HG02884 (cell line): Measurements from ENCODE around the gene SLC52A1.
A peak's percentile ranks its signal among the peaks of the same experiment; 100 is the strongest.
"Not testable (repeated sequence)": the region's sequence is repeated elsewhere in the genome, so short reads cannot be mapped to it uniquely, and the experiment has no call there.

Experiments
- ATAC-seq: cut with Tn5 transposase; IDR thresholded peaks from one replicate; pipeline ENCODE4 v1.9.1; 2021; ENCODE audit warnings: mild to moderate bottlenecking, moderate library complexity; ENCODE audit not compliant: unreplicated experiment

The SLC52A1 gene

DNA sequence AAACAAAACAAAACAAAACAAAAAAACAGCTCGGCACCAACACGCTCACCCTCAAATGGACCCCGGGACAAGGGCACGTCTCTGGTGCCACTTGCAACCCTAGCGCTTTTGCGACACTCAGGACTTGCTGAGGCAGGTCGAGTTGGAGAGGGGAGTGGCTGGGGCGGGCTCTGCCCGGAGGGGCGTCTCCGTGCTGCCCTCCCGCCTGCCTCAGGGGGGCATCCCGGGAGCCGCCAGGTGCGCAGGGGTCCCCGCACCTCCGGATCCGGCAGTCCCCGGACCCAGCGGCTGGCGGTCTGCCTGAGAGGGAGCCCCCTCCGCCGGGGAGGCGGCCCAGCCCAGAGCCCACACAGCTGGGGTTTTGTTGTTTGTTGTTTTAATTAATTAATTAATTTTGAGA is at the start of gene SLC52A1:
TSS of gene SLC52A1 (minus strand) at position 112 of the 400 bp plus-strand sequence. CDS start 820 bp downstream, outside the sequence.
- no peak for ATAC-seq

DNA sequence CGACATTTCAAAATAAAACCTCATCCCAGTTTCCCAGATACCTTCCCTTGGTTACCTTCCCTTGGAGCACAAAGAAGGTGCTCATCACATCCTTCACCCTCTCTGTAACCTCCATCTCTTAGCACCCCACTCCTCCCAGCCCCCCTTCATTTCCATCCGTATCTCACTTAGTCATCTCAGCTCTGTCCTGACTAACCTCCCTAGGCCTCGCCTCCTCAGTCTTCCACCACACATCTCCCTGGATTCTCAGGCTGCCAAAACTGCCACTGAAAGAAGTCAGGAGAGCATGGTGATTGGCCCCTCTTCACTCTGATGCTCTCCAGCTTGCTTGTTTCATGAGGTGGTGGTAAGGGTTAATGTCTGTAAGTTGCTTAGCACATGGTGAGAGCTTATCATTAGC is 45.4 kb upstream of the SLC52A1 start:
- no peak for ATAC-seq

DNA sequence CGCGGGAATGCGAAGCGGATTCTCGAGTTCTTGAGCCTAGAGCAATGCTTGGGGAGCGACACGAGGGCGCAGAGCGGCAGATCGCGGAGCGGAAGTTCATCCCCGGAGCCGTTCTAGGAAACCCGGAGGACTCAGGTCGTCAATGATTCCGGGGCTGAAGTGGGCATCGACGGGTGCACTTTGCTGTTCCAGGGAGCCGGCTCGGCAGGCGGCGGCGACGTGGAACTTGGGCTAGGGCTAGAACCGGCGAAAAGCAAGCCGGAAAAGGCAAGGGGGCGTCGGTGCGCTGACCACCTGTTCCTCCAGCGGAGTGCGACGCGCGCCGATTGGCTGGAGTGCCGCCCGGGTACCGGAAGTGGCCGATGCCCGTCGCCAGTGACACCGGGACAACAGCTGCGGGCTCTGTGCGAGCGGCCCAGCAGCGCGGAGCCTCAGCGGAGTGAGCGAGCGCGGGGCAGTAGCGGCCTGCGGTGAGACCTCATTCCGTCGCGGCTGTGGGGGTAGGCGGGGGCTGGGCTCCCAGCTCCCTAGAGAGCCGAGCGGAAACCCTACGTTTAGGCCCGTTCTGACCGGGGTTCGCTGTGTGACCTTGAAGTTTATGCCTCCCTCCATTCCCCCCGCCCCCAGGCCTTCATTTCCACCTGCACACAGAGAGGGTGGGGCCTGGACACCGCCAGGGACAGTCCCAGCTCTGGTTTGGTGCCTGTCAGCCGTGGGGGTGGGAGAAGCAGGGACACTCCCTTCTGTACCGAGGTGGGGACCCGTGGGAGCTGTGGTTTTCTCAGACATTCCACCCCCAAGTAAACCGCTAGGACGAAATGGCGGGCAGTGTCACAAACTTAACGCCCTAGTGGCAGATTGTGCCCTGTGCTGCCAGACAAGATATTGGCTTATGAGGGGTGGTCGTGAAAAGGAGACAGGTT is 43.1 kb upstream of the SLC52A1 start, which contains the start of gene ZFP3:
TSS of gene ZFP3 (plus strand) at position 362 of the 923 bp plus-strand sequence. CDS start 13,038 bp downstream, outside the sequence.
- ATAC-seq, result peak; percentile 60

DNA sequence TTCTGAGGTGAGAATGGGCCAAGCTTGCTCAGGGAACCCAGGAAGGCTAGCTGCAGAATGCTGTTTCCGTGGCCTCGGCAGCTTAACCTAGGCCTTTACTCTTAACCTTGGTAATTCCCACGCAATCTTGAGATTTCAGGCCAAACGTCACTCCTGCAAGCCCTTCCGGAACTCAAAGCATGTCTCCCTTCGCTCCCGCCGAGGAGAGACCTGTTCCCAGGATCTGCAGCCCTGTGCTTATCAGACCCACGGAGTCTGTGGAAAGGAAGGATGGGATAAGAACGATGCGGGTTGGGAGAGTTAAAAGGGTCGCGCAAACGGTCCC is 42.5 kb upstream of the SLC52A1 start:
- ATAC-seq, result no peak

DNA sequence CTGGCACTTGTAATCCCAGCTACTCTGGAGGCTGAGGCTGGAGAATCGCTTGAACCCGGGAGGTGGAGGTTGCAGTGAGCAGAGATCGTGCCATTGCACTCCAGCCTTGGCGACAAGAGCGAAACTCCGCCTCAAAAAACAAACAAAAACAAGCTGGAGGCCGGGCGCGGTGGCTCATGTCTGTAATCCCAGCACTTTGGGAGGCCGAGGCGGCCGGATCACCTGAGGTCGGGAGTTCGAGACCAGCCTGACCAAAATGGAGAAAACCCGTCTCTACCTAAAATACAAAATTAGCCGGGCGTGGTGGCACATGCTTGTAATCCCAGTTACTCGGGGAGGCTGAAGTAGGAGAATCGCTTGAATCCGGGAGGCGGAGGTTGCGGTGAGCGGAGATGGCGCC is 42.0 kb upstream of the SLC52A1 start:
- ATAC-seq, result not testable (repeated sequence)

DNA sequence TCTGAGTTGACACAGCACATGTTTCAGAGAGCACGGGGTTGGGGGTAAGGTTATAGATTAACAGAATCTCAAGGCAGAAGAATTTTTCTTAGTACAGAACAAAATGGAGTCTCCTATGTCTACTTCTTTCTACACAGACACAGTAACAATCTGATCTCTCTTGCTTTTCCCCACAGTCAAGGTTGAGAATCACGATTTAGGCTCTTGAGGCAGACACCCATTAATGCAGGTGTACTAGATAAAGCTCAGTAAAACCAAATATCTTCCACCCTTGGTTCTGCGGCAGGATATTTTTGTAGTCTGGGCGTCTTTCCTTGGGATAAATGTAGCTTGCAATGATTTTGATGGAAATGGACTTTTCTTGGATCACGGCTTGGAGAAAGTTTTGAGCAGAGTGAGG is 40.2 kb upstream of the SLC52A1 start:
- not testable (repeated sequence) for ATAC-seq

DNA sequence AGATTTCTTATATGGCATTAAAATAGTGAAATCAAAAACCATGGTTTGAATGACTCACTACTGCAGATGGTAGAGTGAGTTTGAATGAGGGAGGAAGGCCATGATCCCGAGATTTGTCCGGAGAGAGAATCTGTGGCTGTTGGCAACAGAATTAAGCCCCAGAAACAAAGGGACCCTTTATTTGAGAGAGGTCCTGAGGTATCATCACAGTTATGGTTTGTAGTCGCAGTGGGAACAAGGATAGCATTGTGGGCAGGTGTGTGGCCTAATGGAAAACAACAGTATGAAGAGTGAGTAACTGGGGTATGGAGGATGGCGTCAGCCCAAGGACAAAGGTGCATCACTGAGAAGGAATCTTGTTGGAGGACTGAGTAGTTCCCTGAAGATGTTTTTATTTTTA is 34.5 kb upstream of the SLC52A1 start:
- no peak for ATAC-seq

DNA sequence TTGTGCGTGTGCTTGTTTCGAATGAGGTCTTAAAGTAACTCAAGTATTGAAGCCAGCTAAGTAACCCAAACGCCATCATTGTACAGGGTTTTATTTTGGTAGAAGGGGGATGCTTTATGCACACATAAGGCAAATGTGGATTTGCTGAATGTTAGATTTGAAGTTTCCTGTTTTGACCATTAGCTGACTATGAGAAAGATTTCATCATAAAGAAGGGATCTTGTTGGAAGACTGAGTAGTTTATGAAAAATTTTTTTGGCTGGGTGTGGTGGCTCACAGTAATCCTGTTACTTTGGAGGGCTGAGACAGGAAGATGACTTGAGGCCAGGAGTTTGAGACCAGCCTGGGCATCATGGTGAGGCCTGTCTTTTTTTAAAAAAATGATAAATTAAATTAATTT is 33.0 kb upstream of the SLC52A1 start:
- no peak for ATAC-seq

DNA sequence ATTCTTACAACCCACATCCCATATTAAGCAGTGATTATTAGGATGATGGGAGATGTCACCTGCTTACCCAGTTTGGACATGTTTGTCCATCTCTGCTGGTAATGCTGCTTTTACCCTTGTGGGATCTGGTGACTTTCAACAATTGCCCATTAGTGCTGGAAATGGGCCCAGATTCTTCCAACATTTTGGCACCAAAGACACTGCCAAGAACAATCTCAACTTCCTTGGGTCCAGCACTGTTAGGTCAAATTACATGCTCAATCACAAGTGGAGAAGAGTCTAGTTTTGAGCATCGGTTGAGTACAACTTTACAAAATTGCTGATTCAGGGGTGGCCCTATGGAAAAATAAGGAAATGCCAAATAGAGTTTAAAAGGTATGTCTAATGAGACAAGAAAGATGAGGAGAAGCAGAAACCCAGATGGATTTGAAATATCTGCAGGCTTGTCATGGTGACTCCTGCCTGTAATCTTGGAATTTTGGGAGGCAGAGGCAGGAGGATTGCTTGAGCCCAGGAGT is 30.1 kb upstream of the SLC52A1 start:
- ATAC-seq, result no peak

DNA sequence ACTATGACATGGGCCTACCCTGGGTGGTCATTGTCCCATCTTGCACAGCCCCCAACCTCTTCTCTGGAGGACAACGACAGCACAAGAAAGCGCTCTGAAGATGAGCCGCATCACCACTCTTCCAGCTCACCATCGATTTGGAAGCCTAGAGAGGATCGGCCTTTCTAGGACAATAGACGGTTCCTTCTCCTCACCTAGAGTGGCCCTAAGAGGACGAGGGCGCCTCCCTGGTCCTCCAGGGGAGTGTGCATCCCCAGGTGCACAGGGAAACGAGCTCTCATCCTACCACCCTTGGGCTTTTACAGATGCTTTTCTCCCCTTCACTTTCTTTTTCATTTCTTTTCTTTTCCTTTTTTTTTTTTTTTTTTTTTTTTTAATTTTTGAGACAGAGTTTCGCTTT is 20.3 kb upstream of the SLC52A1 start:
- ATAC-seq, result no peak

DNA sequence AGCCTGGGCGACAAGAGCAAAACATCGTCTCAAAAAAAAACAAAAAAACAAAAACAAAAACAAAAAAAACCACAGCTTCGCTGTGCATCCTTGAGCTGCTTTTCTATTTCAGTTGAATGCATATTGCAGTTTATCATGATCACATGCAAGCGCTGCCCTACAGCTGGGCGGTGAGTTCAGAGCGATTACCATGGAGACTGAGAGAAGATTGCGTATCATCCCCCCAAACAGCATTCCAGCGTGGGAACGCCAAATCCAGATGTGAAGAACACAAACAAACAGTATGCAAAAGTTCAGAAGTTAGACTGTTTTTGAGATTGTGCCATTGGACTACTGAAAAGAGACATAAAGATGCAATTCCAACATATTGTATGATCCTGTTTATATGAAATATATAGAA is 15.1 kb upstream of the SLC52A1 start:
- no peak for ATAC-seq

DNA sequence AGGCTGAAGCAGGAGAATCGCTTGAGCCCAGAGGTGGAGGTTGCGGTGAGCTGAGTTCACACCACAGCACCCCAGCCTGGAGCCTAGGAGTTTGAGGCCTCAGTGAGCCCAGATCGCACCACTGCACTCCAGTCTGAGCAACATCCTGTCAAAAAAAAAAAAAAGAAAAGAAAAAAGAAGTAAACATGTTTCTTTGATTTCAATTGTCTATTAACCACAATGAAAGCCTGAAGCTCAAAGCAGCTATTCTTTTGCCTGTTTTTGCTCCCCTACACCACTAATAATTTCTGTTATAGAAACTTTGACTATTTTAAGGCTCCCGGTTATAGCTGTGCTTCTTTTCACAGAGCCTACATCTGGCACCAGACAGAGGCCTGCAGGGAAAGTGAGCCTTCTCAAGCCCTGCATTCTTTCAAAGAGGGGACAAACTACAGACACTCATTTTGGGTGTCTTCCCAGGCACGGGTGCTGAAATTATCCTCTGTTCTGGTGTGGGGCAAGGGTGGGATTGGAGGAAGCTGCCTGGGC is 14.2 kb upstream of the SLC52A1 start:
- no peak for ATAC-seq

DNA sequence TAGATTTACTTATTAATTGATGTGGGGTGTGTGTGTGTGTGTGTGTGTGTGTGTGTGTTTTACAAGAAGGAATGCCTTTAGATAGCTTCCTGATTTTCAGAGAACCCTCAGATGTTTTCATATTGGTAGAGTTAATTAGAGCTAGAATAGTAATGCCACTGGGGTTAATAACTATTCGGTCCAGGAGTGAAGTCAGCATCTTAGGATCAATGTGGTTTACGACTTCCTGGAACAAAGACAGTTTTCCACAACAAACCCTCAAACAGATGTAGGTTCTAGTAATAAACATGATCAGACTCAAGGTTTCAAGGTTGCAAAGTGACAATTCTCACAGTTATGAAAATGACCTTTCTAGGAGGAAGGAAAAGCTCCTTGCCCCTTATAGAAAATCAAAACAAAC is 12.2 kb upstream of the SLC52A1 start:
- no peak for ATAC-seq

DNA sequence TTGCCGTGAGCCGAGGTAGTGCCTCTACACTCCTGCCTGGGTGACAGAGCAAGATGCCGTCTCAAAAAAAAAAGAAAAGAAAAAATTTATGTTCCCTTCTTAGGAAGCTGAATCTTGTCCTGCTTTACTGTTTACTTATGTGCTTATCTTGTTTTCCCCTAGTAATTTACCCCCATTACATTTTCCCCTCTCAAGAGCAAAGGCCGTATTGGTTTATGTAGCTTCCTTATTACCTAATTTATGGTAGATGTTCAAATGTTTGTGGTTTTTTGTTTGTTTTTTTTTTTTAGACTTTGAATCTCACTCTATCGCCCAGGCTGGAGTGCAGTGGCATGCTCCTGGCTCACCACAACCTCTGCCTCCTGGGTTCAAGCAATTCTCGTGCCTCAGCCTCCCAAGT is 10.3 kb upstream of the SLC52A1 start:
- no peak for ATAC-seq

DNA sequence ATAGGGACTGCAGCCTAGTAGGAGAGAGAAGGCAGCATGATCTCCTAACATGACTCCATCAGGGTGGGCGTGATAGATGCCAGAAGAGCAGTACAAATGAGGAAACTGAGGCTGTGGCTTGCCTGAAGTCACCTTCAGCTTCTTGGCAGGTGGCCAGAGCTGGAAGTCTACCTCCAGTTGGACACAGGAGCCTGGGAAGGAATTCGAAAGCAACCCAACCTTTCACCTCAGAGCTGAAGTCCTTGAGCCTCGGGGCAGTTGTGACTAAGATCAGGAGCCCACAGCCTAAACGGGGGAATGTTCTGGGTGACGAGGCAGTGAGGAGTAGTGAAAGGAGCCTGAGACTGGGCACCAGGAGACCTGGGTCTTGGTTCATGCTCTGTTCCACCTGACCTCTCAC is 9.4 kb upstream of the SLC52A1 start:
- ATAC-seq, result no peak

DNA sequence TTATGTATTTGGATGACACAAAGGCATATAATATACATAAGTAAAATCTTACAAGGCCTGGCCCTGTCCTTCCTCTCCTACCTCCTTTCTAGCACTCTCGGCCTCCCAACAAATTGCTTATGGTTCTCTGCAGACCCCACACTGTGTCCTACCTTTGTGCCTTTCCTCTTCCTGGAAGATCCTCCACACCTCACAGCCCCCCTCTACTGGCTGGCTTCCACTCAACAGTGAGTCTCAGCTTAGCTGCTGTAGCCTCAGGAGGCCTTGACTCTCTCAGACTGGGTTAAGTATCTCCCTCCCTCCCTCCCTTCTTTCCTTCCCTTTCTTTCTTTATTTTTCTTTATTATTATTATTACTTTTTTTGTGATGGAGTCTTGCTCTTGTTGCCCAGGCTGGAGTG is 8.3 kb upstream of the SLC52A1 start:
- no peak for ATAC-seq

DNA sequence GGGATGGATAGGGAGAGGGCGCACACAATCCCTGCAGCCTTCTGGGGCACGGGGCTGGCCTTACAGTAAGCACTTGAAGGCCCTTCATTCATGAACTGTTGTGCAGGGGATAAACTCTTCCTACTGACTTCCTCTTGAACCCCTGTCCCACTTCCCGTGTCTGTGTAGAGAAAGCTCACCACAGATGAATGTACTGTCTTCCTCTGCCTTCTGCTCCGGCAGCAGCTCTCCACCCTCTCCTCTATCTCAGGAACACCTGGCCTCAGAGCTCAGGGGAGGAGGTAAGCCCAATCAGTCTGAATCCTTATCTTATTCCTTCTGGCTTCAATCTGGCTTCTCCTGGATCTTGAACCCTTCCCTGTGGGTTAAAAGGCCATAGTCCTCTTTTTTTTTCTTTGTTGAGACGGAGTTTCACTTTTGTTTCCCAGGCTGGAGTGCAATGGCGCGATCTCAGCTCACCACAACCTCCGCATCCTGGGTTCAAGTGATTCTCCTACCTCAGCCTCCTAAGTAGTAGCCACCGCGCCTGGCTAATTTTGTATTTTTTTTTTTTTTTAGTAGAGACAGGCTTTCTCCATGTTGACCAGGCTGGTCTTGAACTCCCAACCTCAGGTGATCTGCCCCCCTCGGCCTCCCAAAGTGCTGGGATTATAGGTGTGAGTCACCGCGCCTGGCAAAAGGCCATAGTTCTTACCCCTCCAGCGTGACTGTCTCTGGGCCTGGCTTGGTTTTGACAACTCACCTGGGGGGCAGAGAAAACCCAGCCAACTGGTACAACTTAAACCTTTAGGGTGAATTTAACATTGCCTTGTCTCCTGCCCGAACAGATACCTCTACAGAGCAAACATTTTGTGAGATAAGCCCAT is 7.2 kb upstream of the SLC52A1 start:
- ATAC-seq, result no peak

DNA sequence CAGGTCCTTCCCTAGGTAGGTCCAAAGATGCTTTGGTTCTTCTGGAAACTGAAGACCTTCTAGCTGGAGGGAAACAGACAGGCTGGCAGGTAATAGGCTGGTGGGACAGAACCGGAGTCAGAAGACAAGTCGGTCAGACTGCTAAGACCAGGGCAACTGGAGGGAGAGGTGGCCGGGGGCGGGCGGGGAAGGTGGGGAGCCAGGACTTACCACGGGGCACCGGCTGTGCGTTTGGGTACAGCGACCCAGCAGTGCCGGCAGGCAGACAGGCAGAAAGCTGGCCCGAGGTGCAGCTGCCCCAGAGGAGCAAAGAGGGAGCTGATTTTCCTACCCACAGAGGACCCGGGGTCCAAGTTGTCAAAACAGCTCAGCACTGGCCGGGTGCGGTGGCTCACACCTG is 575 bp downstream of the SLC52A1 start:
- ATAC-seq, result no peak

DNA sequence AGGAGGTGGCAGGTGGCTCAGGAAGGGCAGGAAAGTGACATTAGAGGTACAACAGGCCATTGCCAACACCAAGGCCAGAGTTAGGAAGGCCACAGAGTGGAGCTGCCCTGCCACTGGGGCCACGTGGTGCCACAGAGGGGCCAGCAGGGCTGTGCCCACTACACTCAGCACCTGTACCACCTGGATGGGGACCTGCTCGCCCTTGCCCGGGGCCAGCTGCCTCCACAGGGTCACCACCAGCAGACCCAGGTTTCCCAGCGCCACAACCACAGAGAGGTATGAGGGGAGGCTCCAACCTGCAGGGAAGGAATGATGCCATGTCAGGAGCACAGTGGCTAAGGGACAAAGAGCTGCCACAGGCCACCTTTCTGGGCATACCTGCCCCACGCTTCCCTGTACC is 1.2 kb downstream of the SLC52A1 start:
- ATAC-seq, result no peak

DNA sequence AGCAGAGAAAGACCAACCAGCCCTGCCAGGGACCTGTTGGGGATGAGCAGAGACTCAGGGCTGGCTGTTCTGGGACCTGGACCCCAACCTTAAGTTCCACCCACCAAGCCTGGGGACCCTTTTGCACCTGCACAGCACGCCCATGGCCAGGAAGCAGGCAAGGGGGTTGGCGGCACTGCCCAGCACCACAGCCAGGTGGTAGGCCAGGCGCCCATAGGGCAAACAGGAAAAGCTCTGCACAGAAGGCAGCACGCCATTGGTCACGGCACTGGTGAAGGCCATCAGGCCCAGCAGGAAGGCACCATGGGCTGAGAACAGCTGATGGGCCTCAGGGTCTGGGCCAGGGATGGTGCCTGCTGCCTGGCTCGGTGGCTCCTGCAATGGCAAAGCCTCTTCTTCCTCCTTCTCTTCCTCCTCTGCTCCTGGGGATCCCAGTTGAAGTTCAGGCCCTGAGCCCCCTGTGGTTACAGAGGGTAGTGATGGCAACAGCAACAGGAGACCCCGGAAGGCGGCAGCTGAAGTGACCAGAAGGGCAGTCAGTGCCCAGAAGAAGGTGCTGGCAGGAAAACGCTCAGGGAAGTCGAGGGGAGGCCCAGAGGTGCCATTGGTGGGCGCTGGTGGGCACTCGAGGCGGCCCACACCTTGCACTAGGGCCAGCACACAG is 1.7 kb downstream of the SLC52A1 start:
- no peak for ATAC-seq

DNA sequence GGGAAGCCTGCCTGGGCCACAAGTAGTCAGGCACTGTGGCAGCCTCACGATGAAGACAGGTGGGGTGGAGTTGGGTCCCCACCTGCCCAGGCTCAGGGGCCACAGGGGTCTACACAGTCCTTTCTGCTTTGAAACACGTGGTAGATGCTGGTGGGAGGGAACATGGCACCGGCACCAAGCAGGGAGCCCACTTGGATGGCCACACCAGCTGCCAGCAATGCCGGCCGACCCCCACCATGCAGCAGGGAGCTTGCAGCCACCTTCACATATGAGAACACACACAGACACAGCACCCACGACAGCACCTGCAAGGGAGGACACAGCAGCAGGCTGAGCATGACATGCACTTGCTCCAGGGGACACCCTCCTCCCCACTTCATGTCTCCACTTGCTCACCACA is 2.4 kb downstream of the SLC52A1 start:
- ATAC-seq, result no peak
